ENCODE data around the gene PLEKHA7.
A peak's percentile ranks its signal among the peaks of the same experiment; 100 is the strongest.

PLEKHA7 gene

DNA sequence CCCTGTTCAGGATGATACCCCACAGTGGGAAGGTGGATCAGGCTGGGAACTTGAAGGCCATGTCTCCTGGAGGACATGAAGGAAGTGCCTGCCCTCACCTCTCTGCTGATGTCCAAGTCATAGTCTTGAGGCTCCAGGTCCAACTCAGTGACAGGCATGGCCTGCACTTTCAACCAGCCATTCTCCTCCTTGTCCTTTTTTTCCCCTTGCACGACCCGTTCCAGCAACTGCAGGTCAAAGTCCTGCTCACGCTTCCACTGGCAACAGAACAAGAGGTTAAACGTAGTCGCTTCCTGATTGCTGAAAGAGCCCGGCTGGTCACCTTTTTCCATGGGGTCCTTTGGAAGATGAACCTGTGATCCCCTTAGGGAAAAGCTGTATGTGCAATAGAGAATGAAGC lies 228.1 kb downstream of the PLEKHA7 start:
- Histone ChIP-seq H3K36me3 (peaks cover 0 to 11% (median 0%) of the 10 kb centered on the region in 3 donors), H3K27ac (no peak overlapping the region), H3K27me3 (no peaks in the 10 kb centered on the region), H3K4me3 (no peak overlapping the region), H3K9me3 (no peaks in the 10 kb centered on the region), H3K4me1 (peaks cover 0 to 24% (median 14%) of the 10 kb centered on the region in 4 donors)
- intact Hi-C loops (cut with DNase I; ENCODE audit: low total_unique reads): no loop called here
- no peak for DNase-seq
- TF ChIP-seq, protein P1, sequence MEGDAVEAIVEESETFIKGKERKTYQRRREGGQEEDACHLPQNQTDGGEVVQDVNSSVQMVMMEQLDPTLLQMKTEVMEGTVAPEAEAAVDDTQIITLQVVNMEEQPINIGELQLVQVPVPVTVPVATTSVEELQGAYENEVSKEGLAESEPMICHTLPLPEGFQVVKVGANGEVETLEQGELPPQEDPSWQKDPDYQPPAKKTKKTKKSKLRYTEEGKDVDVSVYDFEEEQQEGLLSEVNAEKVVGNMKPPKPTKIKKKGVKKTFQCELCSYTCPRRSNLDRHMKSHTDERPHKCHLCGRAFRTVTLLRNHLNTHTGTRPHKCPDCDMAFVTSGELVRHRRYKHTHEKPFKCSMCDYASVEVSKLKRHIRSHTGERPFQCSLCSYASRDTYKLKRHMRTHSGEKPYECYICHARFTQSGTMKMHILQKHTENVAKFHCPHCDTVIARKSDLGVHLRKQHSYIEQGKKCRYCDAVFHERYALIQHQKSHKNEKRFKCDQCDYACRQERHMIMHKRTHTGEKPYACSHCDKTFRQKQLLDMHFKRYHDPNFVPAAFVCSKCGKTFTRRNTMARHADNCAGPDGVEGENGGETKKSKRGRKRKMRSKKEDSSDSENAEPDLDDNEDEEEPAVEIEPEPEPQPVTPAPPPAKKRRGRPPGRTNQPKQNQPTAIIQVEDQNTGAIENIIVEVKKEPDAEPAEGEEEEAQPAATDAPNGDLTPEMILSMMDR (IDR thresholded peaks at IDR 0.05): no peak

DNA sequence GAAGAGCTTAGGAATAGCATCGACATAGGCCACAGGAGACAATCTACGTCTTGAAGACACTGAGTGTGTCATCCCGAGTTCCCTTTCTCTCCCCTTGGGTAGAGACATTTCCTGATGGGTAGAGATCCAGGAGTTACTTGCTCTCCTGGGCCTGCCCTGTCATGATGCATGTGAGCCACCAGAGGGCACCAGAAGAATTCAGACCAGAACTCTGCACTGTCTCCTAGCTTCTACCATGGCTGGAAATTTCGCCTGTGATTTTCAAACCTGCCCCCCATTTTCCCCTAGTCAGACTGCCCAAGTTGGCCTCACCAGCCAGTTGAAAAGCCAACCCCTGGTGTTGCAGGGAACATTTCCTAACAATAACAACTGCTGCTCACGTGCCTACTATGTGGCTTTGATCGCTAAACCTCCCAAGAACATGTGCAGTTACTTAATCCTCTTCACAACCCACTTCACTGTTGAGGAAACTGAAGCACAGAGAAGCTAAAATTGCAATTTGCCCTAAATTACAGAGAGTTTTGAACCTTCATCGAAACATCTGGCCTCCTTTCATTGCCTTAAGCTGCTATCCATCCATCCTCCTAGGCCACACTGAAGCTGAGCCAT lies 228.6 kb downstream of the PLEKHA7 start:
- intact Hi-C loops (cut with DNase I; ENCODE audit: low total_unique reads): no loop called here
- peaks cover 0 to 18% (median 9%) of the 10 kb centered on the region in 4 donors for H3K4me1 ChIP-seq
- H3K27me3 ChIP-seq: no peaks in the 10 kb centered on the region
- H3K4me3 ChIP-seq: no peak overlapping the region
- H3K27ac ChIP-seq: no peak overlapping the region
- peaks cover 0 to 6% (median 0%) of the 10 kb centered on the region in 3 donors for H3K36me3 ChIP-seq
- DNase-seq: peak; percentile 68 to 77
- TF ChIP-seq, protein P1 (IDR thresholded peaks at IDR 0.05): peak; percentile 75 to 92
- no peaks in the 10 kb centered on the region for H3K9me3 ChIP-seq

DNA sequence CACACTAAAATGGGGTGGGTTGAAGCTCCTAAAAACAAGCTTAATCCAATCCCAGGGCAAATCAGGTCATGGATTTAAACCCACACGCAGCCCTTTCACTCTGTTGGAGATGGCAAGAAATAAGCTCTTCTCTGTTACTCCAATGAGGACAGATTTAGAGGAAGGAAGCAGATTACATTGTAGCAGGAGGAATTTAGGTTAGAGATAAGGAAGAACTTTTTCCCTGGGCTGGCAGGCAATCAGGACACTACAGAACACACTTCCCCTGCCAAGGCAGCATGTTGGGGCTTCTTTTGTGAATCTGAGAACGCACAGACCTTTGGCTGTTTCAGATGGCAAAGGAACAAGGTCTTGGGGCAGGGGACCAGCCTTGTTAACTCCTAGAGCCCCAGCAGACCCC lies 229.5 kb downstream of the PLEKHA7 start:
- no peak for DNase-seq
- Histone ChIP-seq H3K27me3 (no peaks in the 10 kb centered on the region), H3K27ac (no peak overlapping the region), H3K9me3 (no peaks in the 10 kb centered on the region), H3K4me1 (peaks cover 0 to 13% (median 6%) of the 10 kb centered on the region in 4 donors), H3K4me3 (no peak overlapping the region), H3K36me3 (peaks cover 0 to 4% (median 0%) of the 10 kb centered on the region in 3 donors)
- TF ChIP-seq, protein P1 (IDR thresholded peaks at IDR 0.05): no peak
- intact Hi-C loops (cut with DNase I; ENCODE audit: low total_unique reads): no loop called here

DNA sequence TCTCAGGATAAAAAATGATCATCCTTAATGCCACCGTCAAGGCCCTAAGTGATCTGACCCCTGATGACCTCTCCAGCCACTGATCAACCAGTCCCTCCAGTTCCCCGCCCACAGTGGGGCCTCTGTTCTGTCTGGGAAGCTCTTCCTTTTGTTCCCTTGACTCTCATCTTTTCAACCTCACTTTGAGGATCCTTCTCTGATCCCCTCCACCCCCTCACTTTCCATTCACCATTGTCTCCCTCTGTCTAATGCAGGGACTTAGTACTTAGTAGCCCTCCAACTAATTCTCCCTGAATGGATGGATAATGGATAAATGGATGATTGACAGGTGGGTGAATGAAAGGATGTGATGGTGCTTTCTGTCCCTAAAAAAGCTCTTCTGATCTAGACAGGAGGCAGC lies 230.1 kb downstream of the PLEKHA7 start:
- Histone ChIP-seq H3K4me1 (peaks cover 0 to 13% (median 6%) of the 10 kb centered on the region in 4 donors), H3K36me3 (peaks cover 0 to 4% (median 0%) of the 10 kb centered on the region in 3 donors)
- intact Hi-C loops (cut with DNase I; ENCODE audit: low total_unique reads): no loop called here

DNA sequence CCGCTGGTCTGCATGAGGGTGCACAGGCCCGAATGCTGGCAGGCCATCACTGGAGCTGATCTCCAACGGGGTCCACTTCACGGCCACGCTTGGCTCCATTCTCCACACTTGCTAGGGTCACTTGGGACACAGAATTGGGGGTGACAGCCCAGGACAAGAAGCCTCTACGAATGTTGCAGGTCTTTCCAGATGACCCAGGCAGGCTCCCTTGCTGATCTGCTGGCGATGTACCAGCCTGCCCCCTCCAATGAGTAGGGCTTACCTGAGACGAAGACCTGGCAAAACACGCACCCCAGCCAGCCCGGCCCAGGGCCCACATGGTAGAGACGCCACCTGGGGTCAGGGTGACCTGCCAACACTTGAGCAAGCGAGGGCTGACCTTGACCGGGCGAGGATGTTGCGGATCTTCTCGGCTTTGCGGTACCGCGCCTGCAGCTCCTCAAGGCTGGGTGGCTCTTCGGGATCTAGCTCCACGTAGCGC lies 230.9 kb downstream of the PLEKHA7 start:
- DNase-seq: peak in 1 of 2 donors; percentile 64
- H3K36me3 ChIP-seq: peaks cover 0 to 2% (median 0%) of the 10 kb centered on the region in 3 donors
- no peaks in the 10 kb centered on the region for H3K9me3 ChIP-seq
- intact Hi-C loops (cut with DNase I; ENCODE audit: low total_unique reads): no loop called here
- peaks cover 0 to 7% (median 3%) of the 10 kb centered on the region in 4 donors for H3K4me1 ChIP-seq
- no peak overlapping the region for H3K4me3 ChIP-seq
- TF ChIP-seq, protein P1 (IDR thresholded peaks at IDR 0.05): no peak
- H3K27ac ChIP-seq: no peak overlapping the region
- no peaks in the 10 kb centered on the region for H3K27me3 ChIP-seq

More for the DNA sequence above, 230.1 kb downstream of the PLEKHA7 start:
- Histone ChIP-seq H3K27me3 (no peaks in the 10 kb centered on the region), H3K9me3 (no peaks in the 10 kb centered on the region), H3K4me3 (no peak overlapping the region), H3K27ac (no peak overlapping the region)
- TF ChIP-seq, protein P1 (IDR thresholded peaks at IDR 0.05): no peak
- DNase-seq: peak in 1 of 2 donors; percentile 41

Measured in tibial artery (tissue), 4 donors.